Adipocyte (in vitro differentiated cells): ENCODE data around the gene BMP4.
A peak's percentile ranks its signal among the peaks of the same experiment; 100 is the strongest.

Experiments used
- DNase-seq: peaks from one replicate; pipeline ENCODE4 v3.0.0-alpha.2; 2015; ENCODE audit warnings: low read depth
- H3K27me3 ChIP-seq: replicated peaks from 2 replicates; pipeline ENCODE4 v1.7.0; 2013; ENCODE audit warnings: mild to moderate bottlenecking, low read length, moderate library complexity; ENCODE audit not compliant: control insufficient read depth, insufficient read depth
- H3K36me3 ChIP-seq: 2 replicates; pipeline ENCODE4 v1.7.0; 2013; ENCODE audit warnings: low read length, mild to moderate bottlenecking, moderate library complexity; ENCODE audit not compliant: control insufficient read depth, insufficient read depth, severe bottlenecking
- H3K4me1 ChIP-seq: 2 replicates; pipeline ENCODE4 v1.7.0; 2013; ENCODE audit warnings: mild to moderate bottlenecking, low read length, moderate library complexity; ENCODE audit not compliant: control insufficient read depth, insufficient read depth
- H3K4me3 ChIP-seq: 2 replicates; pipeline ENCODE4 v1.7.0; 2013; ENCODE audit warnings: mild to moderate bottlenecking, low read length, moderate library complexity
- H3K9ac ChIP-seq: 2 replicates; pipeline ENCODE4 v1.7.0; 2013; ENCODE audit warnings: mild to moderate bottlenecking, low read length, moderate library complexity
- H3K9me3 ChIP-seq: 2 replicates; pipeline ENCODE4 v1.7.0; 2013; ENCODE audit warnings: mild to moderate bottlenecking, low read length, moderate library complexity; ENCODE audit not compliant: control insufficient read depth

Gene BMP4

GRCh38 chr14:53963320-53964227 lies 6.9 kb upstream of the BMP4 start:
- DNase-seq = peak; percentile 36
- H3K4me1 ChIP-seq = peaks cover 7% of the 10 kb centered on the region
- no peaks in the 10 kb centered on the region for H3K36me3 ChIP-seq
- H3K27me3 ChIP-seq = peaks cover 47% of the 10 kb centered on the region
- no peaks in the 10 kb centered on the region for H3K9me3 ChIP-seq
- peak overlapping the region; percentile 37 for H3K4me3 ChIP-seq
- H3K9ac ChIP-seq = no peak overlapping the region

GRCh38 chr14:53962953-53963319 lies 6.3 kb upstream of the BMP4 start:
- H3K9ac ChIP-seq = no peak overlapping the region
- no peaks in the 10 kb centered on the region for H3K9me3 ChIP-seq
- no peaks in the 10 kb centered on the region for H3K36me3 ChIP-seq
- H3K4me3 ChIP-seq = peak overlapping the region; percentile 37
- H3K4me1 ChIP-seq = peaks cover 7% of the 10 kb centered on the region
- no peak for DNase-seq
- peaks cover 47% of the 10 kb centered on the region for H3K27me3 ChIP-seq

GRCh38 chr14:53958628-53959027 lies 2.0 kb upstream of the BMP4 start:
- Histone ChIP-seq H3K27me3 (peaks cover 43% of the 10 kb centered on the region), H3K9ac (no peak overlapping the region), H3K4me3 (no peak overlapping the region), H3K4me1 (peaks cover 6% of the 10 kb centered on the region), H3K9me3 (no peaks in the 10 kb centered on the region), H3K36me3 (no peaks in the 10 kb centered on the region)
- no peak for DNase-seq

- H3K4me3 ChIP-seq = no peak overlapping the region
- no peak overlapping the region for H3K9ac ChIP-seq
- peaks cover 34% of the 10 kb centered on the region for H3K27me3 ChIP-seq
- H3K9me3 ChIP-seq = no peaks in the 10 kb centered on the region
- H3K4me1 ChIP-seq = peaks cover 1% of the 10 kb centered on the region
- no peaks in the 10 kb centered on the region for H3K36me3 ChIP-seq
- no peak for DNase-seq
Measured at GRCh38 chr14:53957739-53958138, 1.1 kb upstream of the BMP4 start.

- peaks cover 23% of the 10 kb centered on the region for H3K27me3 ChIP-seq
- DNase-seq = peak; percentile 66
Measured at GRCh38 chr14:53955671-53956426, 776 bp downstream of the BMP4 start.

GRCh38 chr14:53955229-53955556 lies 1.4 kb downstream of the BMP4 start:
- peak overlapping the region; percentile 83 for H3K9ac ChIP-seq
- H3K4me3 ChIP-seq = peak overlapping the region; percentile 87
- no peaks in the 10 kb centered on the region for H3K9me3 ChIP-seq
- H3K4me1 ChIP-seq = peaks cover 15% of the 10 kb centered on the region
- DNase-seq = no peak
- H3K36me3 ChIP-seq = peaks cover 3% of the 10 kb centered on the region
- H3K27me3 ChIP-seq = peaks cover 23% of the 10 kb centered on the region

More at GRCh38 chr14:53955671-53956426, 776 bp downstream of the BMP4 start:
- H3K36me3 ChIP-seq = no peaks in the 10 kb centered on the region
- H3K9ac ChIP-seq = peak overlapping the region; percentile 83
- H3K4me3 ChIP-seq = peak overlapping the region; percentile 87
- H3K4me1 ChIP-seq = peaks cover 15% of the 10 kb centered on the region
- no peaks in the 10 kb centered on the region for H3K9me3 ChIP-seq

DNA sequence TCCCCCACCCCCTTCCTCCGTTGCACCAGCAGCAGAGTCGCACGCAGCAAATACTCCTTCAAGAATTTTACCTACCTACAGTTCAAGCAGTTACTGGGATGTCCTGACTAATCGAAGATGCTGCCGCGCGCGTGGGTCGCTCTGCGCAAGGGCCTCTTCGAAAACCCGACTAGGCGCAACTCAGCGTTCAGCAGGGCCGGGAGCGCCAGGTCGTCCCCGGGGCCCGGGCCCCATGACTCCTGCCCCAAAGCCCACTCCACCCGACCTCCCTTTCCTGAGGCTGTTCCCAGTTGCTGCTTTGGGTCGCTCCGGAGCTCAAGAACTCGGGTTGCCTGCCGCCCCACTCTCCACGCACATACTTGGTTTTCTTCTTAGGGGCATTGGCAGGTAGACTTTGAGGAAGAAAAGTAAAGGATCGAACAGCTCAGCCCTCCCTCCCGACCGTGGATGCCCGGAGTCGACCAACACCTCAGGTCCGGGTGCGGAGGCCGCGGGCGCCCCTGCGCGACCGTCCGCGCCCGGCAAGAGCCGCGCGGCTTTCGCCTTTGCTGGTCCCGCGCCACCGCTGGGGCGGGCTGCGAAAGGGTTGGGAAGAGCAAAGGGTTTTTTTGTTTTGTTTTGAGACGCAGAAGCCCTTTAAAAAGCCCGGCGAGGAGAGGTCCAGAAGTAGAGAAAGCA lies 1.9 kb downstream of the BMP4 start:
- DNase-seq = peak; percentile 64
- peaks cover 23% of the 10 kb centered on the region for H3K27me3 ChIP-seq

GRCh38 chr14:53953828-53954550 lies 2.6 kb downstream of the BMP4 start:
- H3K9me3 ChIP-seq = no peaks in the 10 kb centered on the region
- peaks cover 15% of the 10 kb centered on the region for H3K4me1 ChIP-seq
- H3K36me3 ChIP-seq = peaks cover 8% of the 10 kb centered on the region
- peak; percentile 82 for DNase-seq
- H3K9ac ChIP-seq = peak overlapping the region; percentile 83
- H3K27me3 ChIP-seq = peaks cover 19% of the 10 kb centered on the region
- peak overlapping the region; percentile 87 for H3K4me3 ChIP-seq

More for the DNA sequence above, 1.9 kb downstream of the BMP4 start:
- no peaks in the 10 kb centered on the region for H3K9me3 ChIP-seq
- peaks cover 15% of the 10 kb centered on the region for H3K4me1 ChIP-seq
- peak overlapping the region; percentile 83 for H3K9ac ChIP-seq
- peaks cover 8% of the 10 kb centered on the region for H3K36me3 ChIP-seq
- peak overlapping the region; percentile 87 for H3K4me3 ChIP-seq

GRCh38 chr14:53953002-53953827 lies 3.4 kb downstream of the BMP4 start:
- Histone ChIP-seq H3K27me3 (peaks cover 17% of the 10 kb centered on the region), H3K9ac (peak overlapping the region; percentile 87), H3K4me1 (peaks cover 15% of the 10 kb centered on the region), H3K36me3 (peaks cover 8% of the 10 kb centered on the region), H3K4me3 (peak overlapping the region; percentile 87), H3K9me3 (no peaks in the 10 kb centered on the region)
- peak; percentile 94 for DNase-seq

DNA sequence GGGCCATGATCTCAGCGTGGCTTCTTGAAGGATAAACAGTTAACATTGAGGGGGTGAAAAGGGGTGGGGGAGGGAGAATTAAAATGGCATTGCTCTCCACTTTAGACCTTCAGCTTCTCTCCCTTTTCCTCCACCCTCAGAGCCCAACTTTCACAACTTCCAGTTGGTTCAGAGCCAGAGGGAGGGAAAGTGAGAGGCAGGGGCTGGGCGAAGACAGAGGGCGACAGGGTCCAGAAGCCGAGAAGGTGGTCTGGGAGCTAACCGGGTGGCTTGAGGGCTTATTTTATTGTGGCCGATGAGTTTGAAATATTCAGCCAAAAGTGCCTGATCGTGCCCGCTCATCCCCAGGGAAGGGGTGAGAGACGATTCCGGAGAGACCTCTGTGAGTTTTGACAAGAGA lies 4.1 kb downstream of the BMP4 start:
- peak overlapping the region; percentile 87 for H3K4me3 ChIP-seq
- H3K4me1 ChIP-seq = peaks cover 15% of the 10 kb centered on the region
- DNase-seq = peak; percentile 48
- H3K36me3 ChIP-seq = peaks cover 8% of the 10 kb centered on the region
- peaks cover 17% of the 10 kb centered on the region for H3K27me3 ChIP-seq
- peak overlapping the region; percentile 87 for H3K9ac ChIP-seq
- H3K9me3 ChIP-seq = no peaks in the 10 kb centered on the region
